K562 (cell line): ENCODE data around the gene ATG14.

ENCODE experiments used
- EZH2 ChIP-seq: IDR thresholded peaks from 2 replicates; pipeline ENCODE4 v1.6.1; 2012; ENCODE audit warnings: low read depth, mild to moderate bottlenecking, inconsistent platforms, low read length, borderline replicate concordance
- FOSL1 ChIP-seq: fragments of 200-800 bp; sonication (Bioruptor generic); conservative IDR thresholded peaks from 2 replicates; pipeline ENCODE4 v1.6.1; 2016; ENCODE audit warnings: missing genetic modification characterization, missing compliant biosample characterization
- FOXM1 ChIP-seq, 2 experiments: fragments of 450-650 bp in 1 of 2; sonication (generic) in 1 of 2; formaldehyde crosslinking in 1 of 2; IDR thresholded peaks; 2 replicates each; pipeline versions ENCODE4 v1.6.1 to v1.9.0; 2017 to 2022; ENCODE audit warnings: low read depth in 2 of 2, mild to moderate bottlenecking in 2 of 2, missing genetic modification reagents in 1 of 2, moderate library complexity in 1 of 2
- KDM1A ChIP-seq, 2 experiments: fragments of 450-650 bp; IDR thresholded peaks; 2 replicates each; pipeline ENCODE4 v1.6.1; 2016; ENCODE audit warnings: mild to moderate bottlenecking in 2 of 2
- MTA3 ChIP-seq: fragments of 450-650 bp; formaldehyde crosslinking; IDR thresholded peaks from 2 replicates; pipeline ENCODE4 v1.6.1; 2017; ENCODE audit warnings: mild to moderate bottlenecking, borderline replicate concordance
- ZNF217 ChIP-seq: sonication (generic); formaldehyde crosslinking; IDR thresholded peaks from 2 replicates; pipeline ENCODE4 v1.8.0; 2022; ENCODE audit warnings: mild to moderate bottlenecking, missing genetic modification reagents
- ZNF384 ChIP-seq: IDR thresholded peaks from 2 replicates; pipeline ENCODE4 v1.6.1; 2012; ENCODE audit warnings: low read depth, low read length, improper control_type of control experiment

- TF ChIP-seq ZNF217 (no peak), FOSL1 (no peak), MTA3 (no peak), KDM1A (IDR thresholded peaks at IDR 0.05) (no peak), FOXM1 (IDR thresholded peaks at IDR 0.05; ENCODE audit: low read depth) (no peak), FOXM1 (CRISPR knock-in tag; IDR thresholded peaks at IDR 0.05; ENCODE audit: low read depth) (no peak), ZNF384 (no peak), EZH2 (no peak)
Measured at GRCh38 chr14:55355922-55356321, 55.7 kb downstream of the ATG14 start.
